ENCODE results near the gene LBP.
"Not testable (repeated sequence)": the region's sequence is repeated elsewhere in the genome, so short reads cannot be mapped to it uniquely, and the experiment has no call there.

The LBP gene

GRCh38 chr20:38346247-38346651, at the start of gene LBP:
Gene LBP (plus strand): TSS chr20:38346482. CDS start chr20:38346517, 35 bp downstream.
- DNase-seq (ENCODE audit: low spot score) = no peak

- no peak for DNase-seq (ENCODE audit: low spot score)
Measured at GRCh38 chr20:38297916-38298674, 48.2 kb upstream of the LBP start.

DNA sequence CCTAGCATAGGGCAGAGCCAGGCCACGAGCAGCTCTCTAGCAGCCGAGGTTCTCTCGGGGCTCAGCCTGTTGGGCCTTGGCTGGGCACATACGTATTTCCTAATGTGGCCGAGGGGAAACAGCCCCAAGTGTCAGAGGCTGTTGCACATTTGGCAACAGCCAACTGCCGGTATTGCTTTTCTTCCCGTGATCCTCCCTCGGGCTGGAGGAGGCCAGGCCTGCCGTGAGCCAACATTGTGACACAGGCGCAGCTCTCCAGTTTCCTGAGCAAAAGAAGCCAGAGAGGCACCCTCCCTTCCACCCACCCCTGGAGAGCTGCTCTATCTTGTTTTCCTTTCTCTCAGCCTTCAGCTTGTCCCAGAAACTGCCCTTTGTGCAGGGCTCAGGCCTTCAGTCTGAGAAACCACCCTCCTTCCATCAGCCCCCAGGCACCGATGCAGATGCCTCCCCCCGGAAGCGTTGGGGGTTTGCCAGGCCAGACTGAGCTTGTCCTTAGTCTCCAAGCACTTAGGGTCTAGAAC, 47.5 kb upstream of the LBP start:
- peak; percentile 41 for DNase-seq (ENCODE audit: low spot score)

- no peak for DNase-seq (ENCODE audit: low spot score)
Measured at GRCh38 chr20:38299963-38300362, 46.3 kb upstream of the LBP start.

DNA sequence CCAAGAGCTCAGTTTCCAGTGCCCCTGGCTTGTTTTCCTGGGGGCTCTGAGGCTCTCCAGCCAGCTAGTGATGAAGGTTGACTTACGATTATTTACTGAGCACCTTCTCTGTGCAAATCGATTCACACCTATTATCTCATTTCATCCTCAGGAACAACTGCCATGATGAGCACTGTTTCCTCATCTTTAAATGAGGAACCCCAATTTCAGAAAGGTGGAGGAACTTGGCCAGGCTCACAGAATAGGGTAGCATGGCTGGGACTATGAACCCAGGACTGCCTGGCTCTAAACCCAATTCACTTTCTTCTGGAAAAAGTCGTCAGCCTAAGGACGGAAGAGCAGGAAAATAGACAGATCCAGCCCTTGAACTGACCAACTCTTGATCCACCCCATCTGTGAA, 45.8 kb upstream of the LBP start:
- no peak for DNase-seq (ENCODE audit: low spot score)

DNA sequence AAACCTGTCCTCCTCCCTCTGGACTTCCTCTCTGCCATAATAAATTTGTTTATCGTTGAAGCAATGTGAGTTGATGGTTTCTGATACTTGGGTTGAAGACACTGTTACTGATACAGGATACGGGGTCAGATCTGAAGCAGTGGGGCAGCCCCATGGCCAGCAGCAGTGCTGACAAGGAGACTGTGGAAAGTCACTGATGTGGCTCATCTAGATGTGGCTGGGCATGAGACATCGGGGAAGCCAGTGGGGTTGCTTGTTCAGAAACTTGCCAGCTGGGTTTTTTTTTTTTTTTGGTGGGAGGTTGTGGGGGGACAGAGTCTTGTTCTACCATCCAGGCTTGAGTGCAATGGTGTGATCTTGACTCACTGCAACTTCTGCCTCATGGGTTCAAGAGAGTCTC, 45.0 kb upstream of the LBP start:
- DNase-seq (ENCODE audit: low spot score) = no peak

GRCh38 chr20:38302786-38303185, 43.5 kb upstream of the LBP start:
- no peak for DNase-seq (ENCODE audit: low spot score)

DNA sequence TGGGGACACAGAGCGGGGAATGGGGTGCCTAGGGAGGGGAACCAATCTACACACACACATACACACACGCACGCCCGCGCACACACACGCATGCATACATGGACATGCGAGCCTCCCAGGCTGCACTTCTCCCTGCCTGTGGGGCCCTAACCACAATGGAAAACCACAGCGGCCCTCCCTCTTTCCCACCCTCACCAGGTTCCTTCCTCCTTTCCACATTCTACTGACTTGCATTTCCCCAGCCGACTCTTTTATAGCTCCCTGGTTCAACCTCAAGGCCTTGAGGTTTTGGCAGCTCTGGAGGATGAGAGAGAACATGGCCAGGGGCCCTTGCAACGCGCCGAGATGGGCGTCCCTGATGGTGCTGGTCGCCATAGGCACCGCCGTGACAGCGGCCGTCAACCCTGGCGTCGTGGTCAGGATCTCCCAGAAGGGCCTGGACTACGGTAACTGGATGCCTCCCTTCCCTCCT, 42.3 kb upstream of the LBP start, which contains the start of gene BPI:
TSS of gene BPI (plus strand) at position 249 of the 472 bp plus-strand sequence. CDS start at position 317, 68 bp downstream.
- no peak for DNase-seq (ENCODE audit: low spot score)

DNA sequence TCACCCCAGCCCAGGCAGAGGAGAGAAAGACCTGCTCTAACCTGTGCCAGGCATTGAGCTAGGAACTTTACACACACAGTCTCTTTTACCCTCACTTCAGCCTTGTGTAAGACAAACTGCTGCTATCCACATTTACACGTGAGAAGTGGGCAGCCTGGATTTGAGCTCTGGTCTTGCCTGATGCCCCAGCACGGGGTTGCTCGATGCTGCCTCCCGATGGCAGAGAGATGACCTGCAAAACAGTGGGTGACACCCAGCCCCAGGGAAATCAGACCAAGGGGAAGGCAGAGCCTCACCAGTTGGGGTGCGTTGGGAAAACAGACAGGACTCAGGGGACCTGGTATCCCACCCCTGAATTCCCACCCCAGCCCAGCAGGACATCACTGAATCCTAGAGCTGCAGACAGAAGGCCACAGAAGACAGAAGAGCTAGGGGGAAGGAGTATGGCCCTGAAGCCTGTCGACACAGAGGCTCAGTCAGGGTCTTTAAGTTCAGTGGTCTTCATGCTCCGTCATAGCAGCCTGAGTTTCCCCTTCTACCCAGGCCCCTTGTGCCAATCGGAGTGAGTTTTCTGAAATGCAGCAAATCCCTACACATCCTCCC, 41.3 kb upstream of the LBP start:
- DNase-seq (ENCODE audit: low spot score) = peak; percentile 53

DNA sequence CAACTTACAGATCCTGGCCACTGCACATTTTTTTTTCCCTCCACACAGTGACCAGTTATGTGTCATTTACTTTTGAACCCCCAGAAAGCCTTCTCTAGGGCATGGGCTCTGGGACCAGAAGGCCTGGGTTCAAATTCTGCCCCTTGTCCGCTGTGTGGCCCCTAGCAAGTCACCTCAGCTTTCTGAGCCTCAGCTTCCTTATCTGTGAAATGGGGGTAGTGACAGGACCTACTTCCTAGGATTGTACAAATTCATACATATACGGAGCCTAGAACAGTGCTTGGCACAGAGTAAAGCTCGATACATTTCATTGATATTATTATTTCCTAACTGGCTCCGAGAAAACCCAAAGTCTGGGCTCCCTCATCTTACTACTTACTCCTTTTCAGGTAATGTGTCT, 40.7 kb upstream of the LBP start:
- no peak for DNase-seq (ENCODE audit: low spot score)

DNA sequence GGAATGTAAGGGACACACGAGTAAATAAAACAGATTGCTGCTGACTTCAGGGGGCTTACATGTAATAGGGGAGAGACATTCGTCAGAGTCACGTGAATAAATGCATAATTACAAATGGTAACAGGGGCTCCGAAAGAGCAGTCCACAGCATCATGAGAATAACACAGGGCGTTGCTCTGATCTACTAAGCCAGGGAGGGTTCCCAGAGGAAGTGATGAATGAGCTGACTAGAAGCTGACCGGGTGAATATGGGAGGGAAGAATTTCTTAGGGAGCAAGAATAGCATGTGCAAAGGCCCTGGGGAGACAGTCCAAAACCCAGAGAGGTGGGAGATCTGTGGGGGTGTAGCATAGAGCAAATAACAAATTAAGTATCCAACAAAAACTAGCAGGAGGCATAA, 39.9 kb upstream of the LBP start:
- no peak for DNase-seq (ENCODE audit: low spot score)

DNA sequence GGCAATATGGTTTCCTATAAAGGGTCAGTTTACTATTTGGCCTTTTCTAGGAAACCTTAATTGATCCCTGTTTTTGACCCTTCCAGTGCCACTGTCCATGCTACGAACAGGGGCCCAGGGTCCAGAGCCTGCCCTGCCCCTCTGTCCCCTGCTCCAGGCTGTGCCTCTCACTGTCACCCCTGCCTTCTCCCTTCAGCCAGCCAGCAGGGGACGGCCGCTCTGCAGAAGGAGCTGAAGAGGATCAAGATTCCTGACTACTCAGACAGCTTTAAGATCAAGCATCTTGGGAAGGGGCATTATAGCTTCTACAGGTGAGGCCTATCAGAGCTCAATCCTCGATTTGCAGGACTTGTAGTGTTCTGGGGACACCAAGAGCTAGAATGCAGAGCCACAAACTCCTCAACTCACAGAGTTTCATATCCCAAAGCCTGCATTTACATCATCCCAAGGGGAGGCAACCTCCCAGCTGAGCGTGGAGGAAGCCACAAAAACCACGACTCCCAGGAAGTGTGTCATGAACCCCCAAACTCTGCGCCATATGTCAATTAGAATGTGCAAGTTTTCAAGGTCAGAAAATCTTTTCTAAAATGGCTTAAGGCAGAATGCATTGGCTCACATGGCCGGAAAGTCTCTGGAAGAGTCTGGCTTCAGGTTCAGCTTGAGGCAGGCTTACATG, 38.8 kb upstream of the LBP start:
- peak; percentile 41 for DNase-seq (ENCODE audit: low spot score)

GRCh38 chr20:38308047-38308438, 38.2 kb upstream of the LBP start:
- no peak for DNase-seq (ENCODE audit: low spot score)

DNA sequence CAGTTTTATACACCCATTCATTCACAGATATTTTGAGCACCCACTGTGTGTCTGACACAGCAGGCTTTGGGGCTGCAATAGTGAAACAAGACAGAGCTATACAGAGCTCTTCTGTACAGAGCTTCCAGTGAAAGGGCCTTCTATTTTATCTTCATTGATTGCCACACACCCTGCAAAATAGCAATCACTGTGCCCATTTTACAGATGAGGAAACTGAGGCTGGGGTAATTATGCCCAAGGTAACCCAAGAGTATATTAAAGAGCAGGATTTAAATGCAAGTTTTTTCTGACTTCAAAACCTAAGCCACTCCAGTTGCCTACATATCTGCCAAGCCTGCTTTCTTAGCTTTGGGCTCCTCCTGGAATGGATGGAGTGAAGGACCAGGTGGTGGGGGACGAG, 37.8 kb upstream of the LBP start:
- DNase-seq (ENCODE audit: low spot score) = no peak

DNA sequence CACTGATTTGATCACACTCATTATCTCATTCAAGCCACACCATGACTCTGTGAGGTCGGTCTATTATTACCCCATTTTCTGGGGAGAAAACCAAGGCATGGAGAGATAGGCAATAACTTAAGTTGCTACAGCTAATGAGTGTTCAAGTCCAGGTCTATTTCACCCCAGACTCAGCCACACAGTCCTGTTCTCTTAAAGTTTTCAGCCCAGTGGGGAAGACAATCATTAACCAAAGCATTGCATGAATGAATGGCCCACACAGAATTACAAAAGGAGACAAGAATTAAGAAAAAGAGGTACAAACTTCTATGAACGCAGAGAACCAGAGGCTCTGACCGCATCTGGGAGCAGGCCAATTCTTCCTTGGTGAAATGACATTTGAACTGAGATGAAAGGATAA, 35.2 kb upstream of the LBP start:
- DNase-seq (ENCODE audit: low spot score) = no peak

DNA sequence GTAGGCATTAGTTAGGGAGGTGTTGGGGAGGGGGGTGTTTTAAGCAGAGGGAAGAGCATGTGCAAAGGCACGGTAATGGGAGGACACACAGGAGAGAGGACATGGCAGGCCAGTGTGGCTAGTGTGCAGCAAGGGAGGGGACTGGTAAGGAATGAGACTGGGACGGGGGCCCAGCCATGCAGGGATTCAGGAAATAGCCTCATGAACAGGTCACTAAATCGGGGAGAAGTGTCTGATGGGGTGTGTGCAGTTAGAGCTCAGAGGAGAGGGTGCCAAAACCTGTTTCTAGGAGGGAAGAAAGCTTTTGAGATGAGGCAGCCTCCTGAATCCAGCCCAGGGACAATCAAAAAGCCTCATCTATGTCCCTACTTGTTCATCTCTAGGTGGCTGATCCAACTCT, 34.8 kb upstream of the LBP start:
- DNase-seq (ENCODE audit: low spot score) = no peak

- DNase-seq (ENCODE audit: low spot score) = no peak
Measured at GRCh38 chr20:38313676-38314075, 32.6 kb upstream of the LBP start.

DNA sequence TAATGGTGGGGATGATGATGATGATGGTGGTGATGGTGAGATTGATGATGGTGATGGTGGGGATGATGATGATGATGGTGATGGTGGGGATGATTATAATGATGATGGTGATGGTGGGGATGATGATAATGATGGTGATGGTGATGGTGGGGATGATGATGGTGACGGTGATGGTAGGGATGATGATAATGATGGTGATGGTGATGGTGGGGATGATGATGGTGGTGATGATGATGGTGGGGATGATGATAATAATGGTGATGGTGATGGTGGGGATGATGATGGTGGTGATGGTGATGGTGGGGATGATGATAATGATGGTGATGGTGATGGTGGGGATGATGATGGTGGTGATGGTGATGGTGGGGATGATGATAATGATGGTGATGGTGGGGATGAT, 31.9 kb upstream of the LBP start:
- DNase-seq (ENCODE audit: low spot score) = not testable (repeated sequence)

- peak; percentile 19 for DNase-seq (ENCODE audit: low spot score)
Measured at GRCh38 chr20:38315290-38315966, 30.9 kb upstream of the LBP start.

DNA sequence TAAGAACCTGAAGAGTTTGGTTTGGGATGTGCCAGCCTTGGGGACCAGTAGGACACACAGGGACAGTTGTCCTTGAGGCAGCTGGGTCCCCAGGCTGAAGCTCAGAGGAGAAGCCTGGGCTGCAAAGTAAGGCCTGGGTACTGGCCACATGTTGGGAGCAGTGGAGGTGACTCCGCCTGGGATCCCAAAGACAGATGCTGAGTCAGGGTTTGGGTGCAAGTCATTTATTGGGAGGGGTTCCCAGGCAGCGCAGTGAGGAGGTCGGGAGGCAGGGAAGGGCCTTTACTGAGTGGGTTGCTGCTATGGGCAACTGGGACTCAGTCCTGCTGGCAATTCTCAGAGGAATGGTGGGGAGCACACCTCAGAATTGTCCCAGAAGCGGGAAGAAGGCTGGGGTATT, 29.9 kb upstream of the LBP start:
- DNase-seq (ENCODE audit: low spot score) = no peak

DNA sequence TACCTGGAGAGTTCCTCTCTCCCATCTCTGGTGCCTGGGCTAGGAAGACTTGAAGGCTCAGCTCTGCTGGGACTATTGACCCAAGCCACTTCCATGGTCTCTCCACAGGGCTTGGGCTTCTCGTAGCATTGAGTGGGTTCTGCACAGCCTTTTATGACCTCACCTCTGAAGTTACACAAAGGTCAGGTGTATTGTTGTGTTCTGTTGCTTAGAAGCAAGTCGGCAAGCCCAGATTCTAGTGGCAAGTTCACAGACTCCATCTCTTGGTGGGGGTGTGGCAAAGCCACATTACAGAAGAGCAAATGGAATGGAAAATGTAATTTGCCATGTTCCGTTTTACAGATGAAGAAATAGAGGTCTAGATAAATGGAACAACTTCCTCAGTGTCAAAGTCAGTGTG, 28.9 kb upstream of the LBP start:
- DNase-seq (ENCODE audit: low spot score) = no peak

- no peak for DNase-seq (ENCODE audit: low spot score)
Measured at GRCh38 chr20:38320221-38320620, 26.1 kb upstream of the LBP start.

Data from AG08395 (cell line).